HUES6 (cell line): Measurements from ENCODE around the gene AGBL5.

Source experiments
- H3K27ac ChIP-seq: 2 replicates; pipeline ENCODE4 v1.7.0; 2013; ENCODE audit warnings: low read depth, mild to moderate bottlenecking, low read length, inconsistent platforms
- H3K27me3 ChIP-seq: 2 replicates; pipeline ENCODE4 v1.6.1; 2013; ENCODE audit warnings: low read length; ENCODE audit not compliant: control insufficient read depth, insufficient read depth
- H3K36me3 ChIP-seq: 2 replicates; pipeline ENCODE4 v1.6.1; 2013; ENCODE audit warnings: low read length; ENCODE audit not compliant: control insufficient read depth, insufficient read depth
- H3K4me1 ChIP-seq: 2 replicates; pipeline ENCODE4 v1.6.1; 2013; ENCODE audit warnings: low read length; ENCODE audit not compliant: control insufficient read depth, insufficient read depth
- H3K4me3 ChIP-seq: 2 replicates; pipeline ENCODE4 v1.5.1; 2013; ENCODE audit warnings: low read depth, low read length
- H3K9ac ChIP-seq: one replicate; pipeline ENCODE4 v1.6.1; 2013; ENCODE audit warnings: mild to moderate bottlenecking, low read length
- H3K9me3 ChIP-seq: 2 replicates; pipeline ENCODE4 v1.6.1; 2013; ENCODE audit warnings: low read depth, low read length; ENCODE audit not compliant: control insufficient read depth, insufficient read depth

Gene AGBL5

DNA sequence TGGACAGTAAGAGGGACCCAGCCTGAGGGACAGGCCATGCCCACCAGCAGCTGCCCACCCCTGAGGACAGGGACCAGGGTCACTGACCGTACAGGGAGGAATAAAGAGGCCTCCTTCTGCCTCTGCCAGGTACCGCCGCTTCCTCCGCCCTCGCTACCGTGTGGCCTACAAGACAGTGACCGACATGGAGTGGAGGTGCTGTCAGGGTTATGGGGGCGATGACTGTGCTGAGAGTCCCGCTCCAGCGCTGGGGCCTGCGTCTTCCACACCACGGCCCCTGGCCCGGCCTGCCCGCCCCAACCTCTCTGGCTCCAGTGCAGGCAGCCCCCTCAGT is 29.1 kb downstream of the AGBL5 start:
- Histone ChIP-seq H3K36me3 (no peaks in the 10 kb centered on the region), H3K27me3 (no peaks in the 10 kb centered on the region), H3K4me1 (peaks cover 25% of the 10 kb centered on the region), H3K9me3 (no peaks in the 10 kb centered on the region), H3K4me3 (no peak overlapping the region), H3K9ac (no peak overlapping the region), H3K27ac (no peak overlapping the region)

- no peaks in the 10 kb centered on the region for H3K9me3 ChIP-seq
- no peak overlapping the region for H3K9ac ChIP-seq
- no peak overlapping the region for H3K4me3 ChIP-seq
- peaks cover 25% of the 10 kb centered on the region for H3K4me1 ChIP-seq
- no peaks in the 10 kb centered on the region for H3K36me3 ChIP-seq
- peaks cover 3% of the 10 kb centered on the region; the same call in 1 of the 2 replicates for H3K27me3 ChIP-seq
- no peak overlapping the region for H3K27ac ChIP-seq
These were observed 30.7 kb downstream of the AGBL5 start for GRCh38 chr2:27081984-27082772.

- Histone ChIP-seq H3K4me1 (peaks cover 28% of the 10 kb centered on the region), H3K27me3 (peaks cover 10% of the 10 kb centered on the region; the same call in 1 of the 2 replicates), H3K4me3 (no peak overlapping the region)
These were observed 31.4 kb downstream of the AGBL5 start for GRCh38 chr2:27082773-27083409.

GRCh38 chr2:27083410-27084296 is 32.2 kb downstream of the AGBL5 start:
- H3K9me3 ChIP-seq: no peaks in the 10 kb centered on the region
- no peak overlapping the region for H3K27ac ChIP-seq
- H3K4me3 ChIP-seq: no peak overlapping the region
- H3K36me3 ChIP-seq: no peaks in the 10 kb centered on the region
- H3K9ac ChIP-seq: no peak overlapping the region
- peaks cover 10% of the 10 kb centered on the region; the same call in 1 of the 2 replicates for H3K27me3 ChIP-seq
- H3K4me1 ChIP-seq: peaks cover 25% of the 10 kb centered on the region

More at GRCh38 chr2:27082773-27083409, 31.4 kb downstream of the AGBL5 start:
- Histone ChIP-seq H3K9ac (no peak overlapping the region), H3K27ac (no peak overlapping the region), H3K36me3 (no peaks in the 10 kb centered on the region), H3K9me3 (no peaks in the 10 kb centered on the region)

GRCh38 chr2:27084297-27085061 is 33.0 kb downstream of the AGBL5 start:
- Histone ChIP-seq H3K4me3 (no peak overlapping the region), H3K4me1 (peaks cover 18% of the 10 kb centered on the region), H3K9me3 (no peaks in the 10 kb centered on the region), H3K27me3 (peaks cover 10% of the 10 kb centered on the region; the same call in 1 of the 2 replicates), H3K36me3 (no peaks in the 10 kb centered on the region), H3K9ac (no peak overlapping the region), H3K27ac (no peak overlapping the region)

DNA sequence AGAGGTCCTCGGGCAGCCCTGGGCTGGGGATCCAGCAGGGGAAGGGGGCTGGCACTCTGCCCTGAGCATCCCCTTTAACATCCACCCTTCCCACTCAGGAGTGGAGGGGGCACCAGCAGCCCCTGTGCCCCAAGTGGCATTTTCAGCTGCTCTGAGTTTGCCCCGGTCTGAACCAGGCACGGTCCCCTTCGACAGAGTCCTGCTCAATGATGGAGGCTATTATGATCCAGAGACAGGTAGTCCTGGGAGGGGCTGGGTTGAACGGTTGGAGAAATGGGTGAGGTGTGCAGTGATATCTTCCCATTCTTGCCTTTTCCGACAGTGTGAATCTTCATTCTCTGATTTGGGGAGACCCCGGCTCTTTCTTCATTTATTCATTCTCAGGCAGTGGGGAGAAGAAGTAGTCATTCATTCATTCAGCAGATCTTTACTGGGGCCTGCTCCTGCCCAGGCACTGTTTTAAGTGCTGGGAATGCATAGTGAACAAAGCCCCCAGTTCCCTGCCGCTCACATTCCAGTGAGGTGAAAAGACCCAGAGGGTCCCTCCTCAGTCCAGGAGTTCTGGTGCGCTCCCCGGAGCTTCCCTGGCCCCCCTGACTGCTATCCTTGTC is 33.7 kb downstream of the AGBL5 start:
- Histone ChIP-seq H3K4me3 (peak overlapping the region; percentile 64), H3K36me3 (no peaks in the 10 kb centered on the region), H3K9ac (peak overlapping the region; percentile 47), H3K27ac (no peak overlapping the region), H3K9me3 (no peaks in the 10 kb centered on the region), H3K27me3 (peaks cover 10% of the 10 kb centered on the region; the same call in 1 of the 2 replicates), H3K4me1 (peaks cover 18% of the 10 kb centered on the region)

- Histone ChIP-seq H3K36me3 (no peaks in the 10 kb centered on the region), H3K27me3 (peaks cover 10% of the 10 kb centered on the region; the same call in 1 of the 2 replicates), H3K27ac (peak overlapping the region; percentile 41; the same call in 1 of the 2 replicates), H3K4me1 (peaks cover 15% of the 10 kb centered on the region), H3K9ac (peak overlapping the region; percentile 47), H3K4me3 (peak overlapping the region; percentile 64), H3K9me3 (no peaks in the 10 kb centered on the region)
These were observed 34.2 kb downstream of the AGBL5 start for GRCh38 chr2:27085673-27086089.

DNA sequence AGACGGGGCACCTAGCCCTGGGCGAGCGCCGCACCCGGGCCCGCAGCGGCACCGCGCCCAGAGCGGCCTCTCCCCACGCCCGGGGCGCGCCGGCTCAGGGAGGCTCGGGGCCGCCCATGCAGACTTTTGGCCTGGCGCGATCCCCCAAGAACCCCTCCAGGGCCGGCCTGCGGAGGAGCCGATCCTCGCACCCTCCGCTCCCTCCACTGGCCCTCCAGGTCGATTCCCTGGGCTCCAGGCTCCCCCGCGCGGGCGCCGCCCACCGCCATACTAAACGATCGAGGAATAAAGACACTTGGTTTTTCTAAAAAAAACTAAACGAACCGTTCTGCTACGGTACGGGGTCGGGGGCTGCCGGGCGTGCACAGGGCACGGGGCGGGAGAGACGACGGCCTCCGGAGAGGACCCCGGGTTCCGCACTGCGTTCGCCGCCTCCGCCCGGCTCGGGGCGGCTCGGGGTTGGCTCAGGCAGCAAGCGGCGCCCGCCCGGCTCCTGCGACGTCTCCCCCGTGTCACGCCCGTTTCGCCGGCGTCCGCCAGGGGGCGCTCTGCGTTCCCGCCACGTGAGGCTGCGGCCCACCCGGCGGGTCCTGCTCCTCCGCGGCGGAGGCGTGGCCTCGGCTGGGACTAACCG is 34.7 kb downstream of the AGBL5 start:
- H3K36me3 ChIP-seq: no peaks in the 10 kb centered on the region
- H3K27me3 ChIP-seq: peaks cover 10% of the 10 kb centered on the region; the same call in 1 of the 2 replicates
- H3K4me3 ChIP-seq: peak overlapping the region; percentile 64
- no peaks in the 10 kb centered on the region for H3K9me3 ChIP-seq
- H3K4me1 ChIP-seq: peaks cover 12% of the 10 kb centered on the region
- peak overlapping the region; percentile 41; the same call in 1 of the 2 replicates for H3K27ac ChIP-seq
- peak overlapping the region; percentile 47 for H3K9ac ChIP-seq

- Histone ChIP-seq H3K4me3 (peak within 1 kb of the TSS; percentile 64), H3K36me3 (no peaks in the 10 kb centered on the region), H3K4me1 (0 out of 2 replicates have a peak, but pooled peaks cover 7% of the 10 kb centered on the region), H3K27me3 (peaks cover 10% of the 10 kb centered on the region; the same call in 1 of the 2 replicates), H3K27ac (peak within 1 kb of the TSS; percentile 41; the same call in 1 of the 2 replicates), H3K9me3 (no peaks in the 10 kb centered on the region), H3K9ac (peak within 1 kb of the TSS; percentile 47)
These were observed 35.5 kb downstream of the AGBL5 start, which contains the start of gene KHK for GRCh38 chr2:27086724-27087593. KHK (plus strand) TSS chr2:27086772; CDS start chr2:27087260, 488 bp downstream.
